HCT116 (cell line): ENCODE data around the gene THBS4. TPM values are rescaled to one million over a fixed set of nuclear protein-coding genes. Genes with fewer than 3 reads are reported as not detected.

Experiments used
- ATAC-seq: fragments of 200-7000 bp; cut with Tn5 transposase; 2 replicates; pipeline ENCODE4 v1.9.1; 2020; ENCODE audit warnings: mild to moderate bottlenecking, moderate library complexity
- BruUV-seq: library from RNA; stranded (reverse); fragments of 400-500 nt; replicated peaks from 2 replicates; lab custom pipeline; 2021; lab: Mats Ljungman, UMichigan
- CTCF ChIA-PET: fragments of 300-600 bp; sonication (Branson Sonifier 250); formaldehyde crosslinking; loops from one replicate; lab custom pipeline; 2021; ENCODE audit warnings: antibody characterized with exemption; lab: Charles Lee
- POLR2A ChIA-PET: fragments of 300-600, 350-600 bp; sonication (Branson Sonifier 250); formaldehyde crosslinking; loops from one replicate; lab custom pipeline; 2021; ENCODE audit warnings: antibody characterized with exemption; lab: Charles Lee
- RAD21 ChIA-PET, 2 experiments: fragments of 300-600 bp; sonication (Branson Sonifier 250); formaldehyde crosslinking; loops; one replicate each; lab custom pipeline; 2023; ENCODE audit warnings: low total read pairs in 2 of 2; ENCODE audit not compliant: uncharacterized antibody in 2 of 2, unreplicated experiment in 2 of 2, low non-redundant PET in 1 of 2; lab: Charles Lee
- DNase-seq: peaks from one replicate; pipeline ENCODE4 v3.0.0-alpha.2; 2010; ENCODE audit warnings: low read depth, low spot score
- H2AFZ ChIP-seq: fragments of 200-600 bp; shearing (Covaris generic), sonication (generic); 2 replicates; pipeline ENCODE4 v1.6.1; 2017; ENCODE audit warnings: low read depth, mixed run types, mixed read lengths, antibody characterized with exemption, low read length; ENCODE audit not compliant: poor library complexity, severe bottlenecking
- H3K27ac ChIP-seq: 2 replicates; pipeline ENCODE4 v1.5.1; 2012; ENCODE audit warnings: low read depth, low read length
- H3K27me3 ChIP-seq: fragments of 200-600 bp; sonication (generic); 2 replicates; pipeline ENCODE4 v1.6.1; 2016; ENCODE audit warnings: mixed run types, low read length, mixed read lengths; ENCODE audit not compliant: insufficient read depth
- H3K36me3 ChIP-seq, 2 experiments: fragments of 200-500 bp in 1 of 2; fragments of 200-600 bp in 1 of 2; sonication (Bioruptor generic) in 1 of 2; sonication (generic) in 1 of 2; 2 replicates each; pipeline versions ENCODE4 v1.5.1 to v1.6.1; 2014 to 2016; ENCODE audit warnings: low read length in 2 of 2, inconsistent platforms in 1 of 2, mixed read lengths in 1 of 2, mixed run types in 1 of 2; ENCODE audit not compliant: insufficient read depth in 2 of 2, control insufficient read depth in 1 of 2
- H3K4me1 ChIP-seq, 2 experiments: fragments of 200-600 bp in 1 of 2; sonication (generic) in 1 of 2; 2 replicates each; pipeline versions ENCODE4 v1.5.1 to v1.6.1; 2012 to 2017; ENCODE audit warnings: low read length in 2 of 2, inconsistent platforms in 1 of 2, mild to moderate bottlenecking in 1 of 2, mixed read lengths in 1 of 2, mixed run types in 1 of 2, moderate library complexity in 1 of 2; ENCODE audit not compliant: insufficient read depth in 2 of 2, control insufficient read depth in 1 of 2
- H3K4me2 ChIP-seq: fragments of 200-600 bp; sonication (generic); 2 replicates; pipeline ENCODE4 v1.6.1; 2017; ENCODE audit warnings: mixed run types, low read length, mixed read lengths
- H3K4me3 ChIP-seq, 2 experiments: fragments of 200-600 bp in 1 of 2; sonication (generic) in 1 of 2; replicated peaks in 1 of 2; 2 replicates each; pipeline ENCODE4 v1.5.1; 2011 to 2016; ENCODE audit warnings: low read length in 2 of 2, control low read depth in 1 of 2, low read depth in 1 of 2, mild to moderate bottlenecking in 1 of 2, mixed read lengths in 1 of 2, mixed run types in 1 of 2
- H3K79me2 ChIP-seq: fragments of 200-600 bp; sonication (generic); 2 replicates; pipeline ENCODE4 v1.6.1; 2017; ENCODE audit warnings: mild to moderate bottlenecking, mixed run types, low read length, moderate library complexity, mixed read lengths; ENCODE audit not compliant: insufficient read depth
- H3K9ac ChIP-seq: fragments of 200-600 bp; sonication (generic); 2 replicates; pipeline ENCODE4 v1.6.1; 2016; ENCODE audit warnings: low read length, mixed read lengths
- H3K9me2 ChIP-seq: fragments of 200-600 bp; sonication (generic), shearing (Covaris generic); 2 replicates; pipeline ENCODE4 v1.6.1; 2017; ENCODE audit warnings: mixed run types, mild to moderate bottlenecking, moderate library complexity; ENCODE audit not compliant: insufficient read depth
- H3K9me3 ChIP-seq, 2 experiments: fragments of 200-500 bp in 1 of 2; fragments of 200-600 bp in 1 of 2; sonication (Bioruptor generic) in 1 of 2; sonication (generic) in 1 of 2; 2 replicates each; pipeline ENCODE4 v1.6.1; 2014 to 2017; ENCODE audit warnings: low read length in 2 of 2, mixed read lengths in 2 of 2, inconsistent platforms in 1 of 2, low read depth in 1 of 2, mild to moderate bottlenecking in 1 of 2, mixed run types in 1 of 2, moderate library complexity in 1 of 2; ENCODE audit not compliant: control insufficient read depth in 1 of 2, insufficient read depth in 1 of 2
- H4K20me1 ChIP-seq: fragments of 200-600 bp; sonication (generic), shearing (Covaris generic); 2 replicates; pipeline ENCODE4 v1.6.1; 2017; ENCODE audit warnings: mixed run types, mild to moderate bottlenecking, moderate library complexity; ENCODE audit not compliant: insufficient read depth
- CTCF ChIP-seq, 3 experiments: fragments of 200-600 bp in 1 of 3; sonication (generic) in 1 of 3; IDR thresholded peaks in 2 of 3; conservative IDR thresholded peaks in 1 of 3; 2 replicates each; pipeline ENCODE4 v1.5.1; 2012 to 2017; ENCODE audit warnings: low read depth in 2 of 3, low read length in 2 of 3, antibody characterized with exemption in 1 of 3, borderline replicate concordance in 1 of 3, control low read depth in 1 of 3, mild to moderate bottlenecking in 1 of 3, mixed read lengths in 1 of 3, mixed run types in 1 of 3, moderate library complexity in 1 of 3; ENCODE audit not compliant: insufficient read depth in 1 of 3
- ELF1 ChIP-seq: IDR thresholded peaks from 2 replicates; pipeline ENCODE4 v1.6.1; 2012; ENCODE audit warnings: low read depth, borderline replicate concordance
- EZH2 ChIP-seq: fragments of 200-600 bp; sonication (generic); IDR thresholded peaks from 2 replicates; pipeline ENCODE4 v1.6.1; 2017; ENCODE audit warnings: antibody characterized with exemption, mixed run types
- JUND ChIP-seq: IDR thresholded peaks from 2 replicates; pipeline ENCODE4 v1.6.1; 2012
- MAX ChIP-seq: IDR thresholded peaks from 2 replicates; pipeline ENCODE4 v1.6.1; 2012
- RAD21 ChIP-seq: IDR thresholded peaks from 2 replicates; pipeline ENCODE4 v1.6.1; 2012; ENCODE audit warnings: low read depth, mild to moderate bottlenecking
- REST ChIP-seq: IDR thresholded peaks from 2 replicates; pipeline ENCODE4 v1.6.1; 2012; ENCODE audit warnings: low read depth
- SP1 ChIP-seq: IDR thresholded peaks from 2 replicates; pipeline ENCODE4 v1.6.1; 2012; ENCODE audit warnings: low read depth
- TCF7L2 ChIP-seq: IDR thresholded peaks from 2 replicates; pipeline ENCODE4 v1.7.0; 2011; ENCODE audit warnings: borderline replicate concordance, inconsistent platforms; ENCODE audit not compliant: insufficient read depth, insufficient read length; ENCODE audit errors: extremely low read depth
- YY1 ChIP-seq: IDR thresholded peaks from 2 replicates; pipeline ENCODE4 v1.6.1; 2011; ENCODE audit warnings: low read length, low read depth, moderate library complexity, mild to moderate bottlenecking; ENCODE audit not compliant: insufficient replicate concordance; ENCODE audit errors: extremely low read depth
- ZBTB33 ChIP-seq: IDR thresholded peaks from 2 replicates; pipeline ENCODE4 v1.6.1; 2011; ENCODE audit warnings: mild to moderate bottlenecking, low read length, moderate library complexity; ENCODE audit not compliant: insufficient replicate concordance; ENCODE audit errors: extremely low read depth
- ZFX ChIP-seq: fragments of 450-650 bp; IDR thresholded peaks from 2 replicates; pipeline ENCODE4 v1.6.1; 2017
- ZNF274 ChIP-seq: fragments of 200-500 bp; sonication (Bioruptor generic); IDR thresholded peaks from 2 replicates; pipeline ENCODE4 v1.6.1; 2014; ENCODE audit warnings: mild to moderate bottlenecking, low read depth, low read length, inconsistent platforms
- intact Hi-C: fragments of 100-400 bp; cut with micrococcal nuclease; formaldehyde crosslinking; loops from 2 replicates; pipeline ENCODE4 v1.10.0; 2022
- total RNA-seq: library from RNA; stranded (reverse); gene quantifications from one replicate; pipeline ENCODE4 v1.2.1, GENCODE V29; 2021; ENCODE audit not compliant: unreplicated experiment

Gene THBS4
- total RNA-seq, 1 experiment from 2014 or later: 1.5 TPM

- Histone ChIP-seq H3K27ac (no peak overlapping the region), H4K20me1 (no peaks in the 10 kb centered on the region), H3K36me3 (no peaks in the 10 kb centered on the region), H3K9ac (no peak overlapping the region), H3K4me1 (peaks cover 6 to 18% of the 10 kb centered on the region in 2 experiments; a peak in 2 of 4 replicates), H3K27me3 (no peaks in the 10 kb centered on the region), H2AFZ (peak overlapping the region; percentile 81), H3K4me2 (peak overlapping the region; percentile 53), H3K9me2 (no peaks in the 10 kb centered on the region), H3K4me3 (peak overlapping the region in 1 of 2 experiments; percentile 23; a peak in 2 of 4 replicates), H3K79me2 (no peaks in the 10 kb centered on the region), H3K9me3 (no peaks in the 10 kb centered on the region)
- no TSS peak for BruUV-seq
- peak; percentile 71 for DNase-seq
- intact Hi-C loops: loop anchor here (1.0 to 5.0 kb wide), 4 partner anchors 158 to 1061 kb away; no protein-coding TSS in a partner anchor
- peak; percentile 63 to 86 (median 78) for TF ChIP-seq CTCF (IDR thresholded peaks at IDR 0.05 in 2 of 3, conservative IDR thresholded peaks at IDR 0.05 in 1 of 3; ENCODE audit: borderline replicate concordance in 1 of 3, insufficient read depth in 1 of 3, low read depth in 2 of 3, low read length in 2 of 3)
- no peak for TF ChIP-seq YY1
- no peak for TF ChIP-seq ELF1
- no peak for TF ChIP-seq REST
- TF ChIP-seq RAD21: peak; percentile 90
- no peak for TF ChIP-seq SP1
- no peak for TF ChIP-seq ZFX
- TF ChIP-seq MAX: no peak
- TF ChIP-seq JUND: no peak
- no peak for TF ChIP-seq ZNF274
- no peak for TF ChIP-seq EZH2
- TF ChIP-seq TCF7L2: no peak
- TF ChIP-seq ZBTB33: no peak
- ATAC-seq: peak; percentile 82
- ChIA-PET POLR2A (interaction anchor here (1.2 kb wide), 1 partner anchor 949 kb away, joined by 3 read pairs; no protein-coding TSS in a partner anchor), RAD21 (interaction anchor here (0.6 to 1.2 kb wide), 10 partner anchors 183 to 1059 kb away, joined by 3 to 5 read pairs (median 3); no protein-coding TSS in a partner anchor), CTCF (interaction anchor here (0.6 to 3.3 kb wide), 33 partner anchors 8 to 1184 kb away, joined by 3 to 50 read pairs (median 4); partner anchors contain the start of genes DHFR, MSH3 and SERINC5)
These were observed 48.1 kb downstream of the THBS4 start for GRCh38 chr5:80083101-80083890.
